Measurements from ENCODE around the gene METTL23.
"Not testable (repeated sequence)": the region's sequence is repeated elsewhere in the genome, so short reads cannot be mapped to it uniquely, and the experiment has no call there.

The METTL23 gene

DNA sequence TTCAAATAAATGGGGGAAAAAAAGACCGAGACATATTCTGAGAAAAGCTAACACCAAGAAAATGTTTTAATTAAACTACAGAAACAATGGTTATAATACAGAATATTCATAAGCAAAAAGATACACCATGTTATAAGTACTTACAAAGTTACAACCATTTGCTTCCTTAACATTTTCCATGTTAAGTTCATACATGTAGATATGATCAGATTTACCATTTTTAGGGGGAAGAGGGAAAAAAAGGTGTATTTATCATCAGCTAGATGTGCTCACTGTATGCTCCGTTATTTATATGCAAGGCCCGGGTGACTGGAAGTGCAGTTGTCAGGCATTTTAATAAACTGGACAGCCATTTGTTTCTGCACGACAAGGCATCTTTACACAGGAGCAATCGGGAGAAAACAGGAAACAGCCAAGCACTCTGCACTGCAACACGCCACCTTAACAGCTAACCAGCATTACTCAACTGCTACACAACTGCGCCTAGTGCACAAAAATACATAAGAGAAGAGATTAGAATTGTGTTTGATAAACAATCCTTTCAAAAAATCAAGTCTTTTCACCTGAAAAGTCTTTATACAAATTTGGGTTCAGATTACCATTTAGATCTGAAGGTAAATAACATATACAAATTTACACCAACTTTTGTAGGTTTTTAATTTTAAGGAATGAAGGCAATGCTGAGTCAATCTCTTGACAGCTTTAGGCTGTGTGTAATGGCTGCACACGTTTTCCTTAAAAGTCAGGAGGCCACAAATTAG lies 7.6 kb downstream of the METTL23 start:
- DNase-seq (ENCODE audit: low read depth in 2 of 2): no peak

GRCh38 chr17:76735006-76735405 lies 8.4 kb downstream of the METTL23 start:
- no peak for DNase-seq (ENCODE audit: low read depth in 2 of 2)

GRCh38 chr17:76735586-76736348 lies 9.1 kb downstream of the METTL23 start:
- DNase-seq (ENCODE audit: low read depth in 2 of 2): no peak

DNA sequence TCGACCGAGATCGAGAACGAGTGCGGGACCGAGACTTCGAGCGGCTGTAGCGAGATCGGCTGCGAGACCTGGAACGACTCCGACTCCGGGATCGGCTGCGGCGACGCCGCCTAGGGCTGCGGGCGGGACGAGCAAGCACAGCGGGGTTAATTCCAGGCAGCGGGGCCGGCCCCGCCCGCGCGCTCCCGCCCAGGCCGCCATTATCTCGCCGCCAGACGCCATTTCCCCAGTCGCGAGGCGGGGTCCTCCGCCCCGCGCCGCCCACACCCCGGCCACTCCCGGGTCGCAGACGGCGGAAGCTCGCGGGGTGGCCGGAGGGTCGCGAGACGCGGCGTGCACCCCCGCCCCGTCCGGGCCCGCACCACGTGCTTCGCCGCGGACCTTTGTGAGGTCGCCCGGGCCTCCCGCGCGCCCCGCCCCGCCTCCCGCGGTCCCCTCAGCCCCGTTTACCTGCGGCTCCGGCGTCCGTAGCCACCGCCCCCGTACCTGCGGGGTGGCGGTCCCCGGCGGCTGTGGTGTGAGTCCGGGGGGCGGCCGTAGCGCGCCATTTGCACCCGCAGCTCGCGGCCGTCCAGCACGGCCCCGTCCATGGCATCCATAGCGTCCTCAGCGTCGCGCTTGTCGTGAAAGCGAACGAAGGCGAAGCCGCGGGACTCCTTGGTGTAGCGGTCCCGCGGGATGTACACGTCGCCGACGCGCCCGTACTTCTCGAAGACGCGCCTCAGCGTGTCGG lies 9.9 kb downstream of the METTL23 start:
- DNase-seq (ENCODE audit: low read depth in 2 of 2): peak; percentile 41 to 45

GRCh38 chr17:76737082-76737675 lies 10.5 kb downstream of the METTL23 start, which contains the start of gene SRSF2:
Gene SRSF2 (minus strand): TSS chr17:76737331. CDS start chr17:76737160, 171 bp downstream.
- peak; percentile 98 to 99 for DNase-seq (ENCODE audit: low read depth in 2 of 2)

- peak; percentile 90 to 92 for DNase-seq (ENCODE audit: low read depth in 2 of 2)
These were observed 11.2 kb downstream of the METTL23 start, which contains the start of gene MFSD11 for GRCh38 chr17:76737676-76738467. Gene MFSD11 (plus strand): TSS chr17:76738119. CDS start chr17:76738353, 234 bp downstream.

GRCh38 chr17:76738468-76738850 lies 11.8 kb downstream of the METTL23 start:
- DNase-seq (ENCODE audit: low read depth in 2 of 2): no peak

DNA sequence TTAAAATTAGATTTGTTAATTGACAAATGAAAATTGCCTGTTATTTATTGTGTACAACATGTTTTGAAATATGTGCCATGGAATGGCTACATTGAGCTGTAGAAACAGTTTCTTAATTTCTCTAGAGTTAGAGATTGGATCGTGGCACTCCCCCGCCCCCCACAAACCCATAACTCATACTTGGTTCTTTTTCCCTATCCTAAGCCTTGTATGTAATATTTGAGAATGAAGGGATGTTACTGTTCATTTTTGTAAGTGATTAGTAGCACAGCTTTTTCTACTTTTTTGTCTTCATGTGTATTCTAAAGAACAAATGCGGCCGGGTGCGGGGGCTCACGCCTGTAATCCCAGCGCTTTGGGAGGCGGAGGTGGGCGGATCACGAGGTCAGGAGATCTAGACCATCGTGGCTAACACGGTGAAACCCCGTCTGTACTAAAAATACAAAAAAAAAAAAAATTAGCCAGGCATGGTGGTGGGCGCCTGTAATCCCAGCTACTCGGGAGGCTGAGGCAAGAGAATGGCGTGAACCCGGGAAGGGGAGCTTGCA lies 13.0 kb downstream of the METTL23 start:
- DNase-seq (ENCODE audit: low read depth in 2 of 2): not testable (repeated sequence)

GRCh38 chr17:76740329-76741118 lies 13.9 kb downstream of the METTL23 start:
- DNase-seq (ENCODE audit: low read depth in 2 of 2): no peak

GRCh38 chr17:76742958-76743357 lies 16.3 kb downstream of the METTL23 start:
- DNase-seq (ENCODE audit: low read depth in 2 of 2): no peak

GRCh38 chr17:76744747-76745146 lies 18.1 kb downstream of the METTL23 start:
- no peak for DNase-seq (ENCODE audit: low read depth in 2 of 2)

DNA sequence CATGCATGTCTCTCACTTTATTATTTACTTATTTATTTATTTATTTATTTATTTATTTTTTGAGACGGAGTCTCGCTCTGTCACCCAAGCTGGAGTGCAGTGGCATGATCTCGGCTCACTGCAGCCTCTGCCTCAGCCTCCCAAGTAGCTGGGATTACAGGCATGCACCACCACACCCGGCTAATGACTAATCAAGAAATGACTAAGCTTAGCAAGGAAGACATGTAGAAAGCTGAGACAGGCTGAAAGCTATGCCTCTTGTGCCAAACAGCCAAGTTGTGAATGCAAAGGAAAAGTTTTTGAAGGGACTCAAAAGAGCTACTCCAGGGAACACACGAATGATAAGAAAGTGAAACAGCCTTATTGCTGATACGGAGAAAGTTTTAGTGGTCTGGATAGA lies 19.1 kb downstream of the METTL23 start:
- not testable (repeated sequence) for DNase-seq (ENCODE audit: low read depth in 2 of 2)

- DNase-seq (ENCODE audit: low read depth in 2 of 2): no peak
These were observed 21.2 kb downstream of the METTL23 start for GRCh38 chr17:76747716-76748363.

DNA sequence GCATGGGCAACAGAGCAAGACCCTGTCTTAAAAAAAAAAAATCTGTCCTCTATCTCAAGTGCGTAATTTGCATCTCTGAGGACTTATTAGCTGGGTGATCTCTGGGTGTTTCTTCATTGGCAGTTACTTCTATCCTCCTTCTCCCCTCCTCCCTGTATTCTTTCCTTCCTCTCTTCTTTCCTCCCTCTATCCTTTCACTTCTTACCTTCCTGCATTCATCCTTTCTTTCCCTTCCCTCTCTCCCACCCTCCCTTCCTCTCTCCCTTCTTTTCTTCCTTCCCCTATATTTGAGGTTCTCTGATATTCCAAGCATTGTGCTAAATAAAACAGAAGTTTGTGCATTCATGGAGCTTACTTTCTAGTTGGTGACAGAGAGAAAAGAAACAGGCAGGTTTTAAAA lies 22.0 kb downstream of the METTL23 start:
- no peak for DNase-seq (ENCODE audit: low read depth in 2 of 2)

- DNase-seq (ENCODE audit: low read depth in 2 of 2): no peak
These were observed 24.9 kb downstream of the METTL23 start for GRCh38 chr17:76751416-76751993.

DNA sequence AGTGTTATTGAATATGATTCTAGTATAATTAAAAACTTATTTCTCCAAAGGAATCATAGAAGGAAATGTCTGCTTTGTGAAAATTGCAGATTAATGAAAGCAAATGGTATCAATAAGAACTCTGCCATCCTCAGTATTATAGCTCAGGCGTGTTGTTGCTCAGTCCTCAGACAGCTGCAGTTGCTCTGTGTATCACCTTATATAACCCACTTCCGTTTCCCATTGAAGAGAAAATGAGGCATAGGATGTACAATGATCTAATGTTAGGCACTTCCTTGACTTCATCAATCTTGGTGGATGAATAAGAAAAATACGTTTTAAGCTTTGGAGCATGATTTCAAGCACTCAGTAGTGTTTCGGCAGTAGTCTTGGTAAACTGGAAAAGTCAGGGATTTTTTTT lies 25.4 kb downstream of the METTL23 start:
- no peak for DNase-seq (ENCODE audit: low read depth in 2 of 2)

- DNase-seq (ENCODE audit: low read depth in 2 of 2): no peak
These were observed 26.7 kb downstream of the METTL23 start for GRCh38 chr17:76753061-76753961.

DNA sequence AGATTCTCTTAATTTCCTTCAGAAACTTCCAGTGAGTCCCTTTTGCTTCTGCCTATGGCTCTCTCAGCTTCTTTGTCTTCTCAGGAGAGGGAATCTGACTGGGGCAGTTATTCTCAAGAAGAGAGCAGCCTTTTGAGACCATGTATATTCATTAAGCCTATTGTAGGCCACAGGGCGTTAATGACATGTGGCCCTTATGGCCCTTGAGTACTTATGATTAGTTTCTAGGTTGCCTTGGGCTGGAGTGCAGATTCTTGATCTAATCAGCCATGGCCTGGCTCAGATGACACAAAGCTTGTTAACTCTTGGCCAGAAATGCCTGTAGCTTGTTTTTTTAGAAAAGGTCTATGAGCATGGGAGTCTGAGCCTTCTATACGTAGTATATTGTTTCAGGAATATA lies 28.6 kb downstream of the METTL23 start:
- DNase-seq (ENCODE audit: low read depth in 2 of 2): no peak
